ENCODE data around the gene IPO11.

The IPO11 gene

DNA sequence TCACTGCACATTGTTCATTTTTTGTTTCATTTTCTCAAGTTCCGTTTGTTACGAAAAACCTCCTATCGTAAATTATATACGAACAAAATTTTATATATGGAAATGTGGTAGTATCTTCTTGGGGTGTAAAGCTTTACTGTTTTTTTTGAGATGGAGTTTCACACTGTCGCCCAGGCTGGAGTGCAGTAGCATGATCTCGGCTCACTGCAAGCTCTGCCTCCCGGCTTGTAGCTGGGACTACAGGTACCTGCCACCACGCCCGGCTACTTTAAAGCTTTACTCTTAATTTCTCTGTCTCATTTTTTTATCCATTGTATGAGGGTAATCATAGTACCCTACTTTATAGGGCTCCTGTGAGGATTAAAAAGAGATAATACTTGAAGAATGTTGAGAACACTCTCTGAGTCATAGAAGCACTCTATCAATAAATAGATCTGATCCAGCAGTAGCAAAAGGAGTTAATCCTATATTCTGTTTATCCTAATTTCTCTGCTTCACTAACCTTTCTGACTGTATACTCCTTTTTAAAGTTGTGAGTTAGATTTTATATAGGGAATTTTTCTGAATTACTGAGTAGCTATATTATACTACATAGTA is 160.5 kb downstream of the IPO11 start:
- DNase-seq (ENCODE audit: low read depth) = no peak

- no peak for DNase-seq (ENCODE audit: low read depth)
Measured at GRCh38 chr5:62574599-62574998, 162.0 kb downstream of the IPO11 start.

DNA sequence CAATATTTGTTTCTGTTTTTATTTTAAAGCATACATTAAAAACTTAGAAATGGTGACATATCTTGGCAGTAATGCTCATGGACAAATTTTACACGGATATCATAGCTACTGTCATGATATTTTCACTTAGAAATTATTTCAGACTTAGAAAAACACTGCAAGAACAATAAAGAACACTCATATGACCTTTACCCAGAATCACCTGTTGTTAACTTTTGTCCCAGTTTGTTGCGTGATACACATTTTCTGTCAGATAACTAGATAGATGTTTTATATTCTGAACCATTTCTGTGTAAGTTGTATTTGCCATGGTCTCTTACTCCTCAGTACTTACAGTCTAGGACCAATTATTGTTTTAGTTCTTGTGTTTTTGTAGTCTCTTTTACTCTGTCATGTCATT is 162.5 kb downstream of the IPO11 start:
- no peak for DNase-seq (ENCODE audit: low read depth)

DNA sequence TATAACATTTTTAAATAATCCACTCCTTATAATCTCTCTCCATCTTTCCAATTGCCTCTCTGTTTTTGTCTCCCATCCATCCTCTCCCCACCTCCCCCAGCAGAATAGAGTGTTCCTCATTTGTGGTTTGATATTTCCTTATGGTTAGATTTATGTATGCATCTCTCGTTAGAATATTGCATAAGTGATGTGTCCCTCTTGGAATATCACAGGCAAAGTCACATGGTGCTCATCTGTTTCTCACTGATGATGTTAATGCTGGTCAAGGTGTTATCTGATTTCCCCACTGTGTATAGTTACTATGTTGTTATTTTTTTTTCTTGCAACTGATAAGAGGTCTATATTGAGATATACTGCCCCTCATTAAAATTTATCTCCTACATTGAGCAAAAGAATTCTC is 162.9 kb downstream of the IPO11 start:
- DNase-seq (ENCODE audit: low read depth) = no peak

- DNase-seq (ENCODE audit: low read depth) = no peak
Measured at GRCh38 chr5:62576570-62577170, 164.1 kb downstream of the IPO11 start.

DNA sequence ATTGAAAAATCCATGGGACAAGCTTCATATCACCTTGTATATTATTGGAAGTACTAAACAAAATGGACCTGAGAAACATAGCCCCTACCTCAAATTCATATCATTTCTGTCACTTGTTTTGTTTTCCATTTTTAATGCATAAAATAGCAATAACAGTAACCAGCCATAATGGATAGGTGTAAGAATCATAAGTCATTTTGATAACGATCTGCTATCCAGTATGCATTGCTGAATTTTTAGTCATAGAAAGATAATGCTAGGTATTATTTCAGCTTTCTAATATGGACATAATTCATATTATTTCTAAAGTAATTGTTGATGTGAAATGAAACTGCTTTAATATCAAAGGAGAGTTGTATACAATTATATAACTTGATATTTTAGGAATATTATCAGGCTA is 164.9 kb downstream of the IPO11 start:
- DNase-seq (ENCODE audit: low read depth) = no peak

DNA sequence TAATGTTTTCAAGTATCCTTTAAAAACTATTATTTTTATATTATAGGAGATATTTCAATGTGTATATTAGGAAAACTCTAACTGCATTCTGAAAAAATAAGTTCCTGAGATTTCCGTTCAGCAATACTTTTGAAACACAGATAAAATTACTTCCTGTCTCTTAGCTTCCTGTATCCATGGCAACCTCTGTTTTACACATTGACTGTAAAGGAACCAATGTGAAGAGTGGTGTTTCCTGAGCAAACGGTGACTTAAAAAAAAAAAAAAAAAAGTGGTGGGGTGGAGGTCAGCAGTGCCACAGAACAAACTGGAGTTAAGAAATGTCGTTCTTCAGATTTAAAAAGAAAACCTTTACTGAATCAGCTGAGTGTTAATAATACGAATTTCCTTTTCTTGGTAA is 166.0 kb downstream of the IPO11 start, which contains the start of gene LRRC70:
LRRC70 (plus strand) TSS at position 280 of the 400 bp plus-strand sequence. CDS start 620 bp downstream, outside the sequence.
- DNase-seq (ENCODE audit: low read depth) = no peak

- no peak for DNase-seq (ENCODE audit: low read depth)
Measured at GRCh38 chr5:62579761-62580160, 167.2 kb downstream of the IPO11 start.

DNA sequence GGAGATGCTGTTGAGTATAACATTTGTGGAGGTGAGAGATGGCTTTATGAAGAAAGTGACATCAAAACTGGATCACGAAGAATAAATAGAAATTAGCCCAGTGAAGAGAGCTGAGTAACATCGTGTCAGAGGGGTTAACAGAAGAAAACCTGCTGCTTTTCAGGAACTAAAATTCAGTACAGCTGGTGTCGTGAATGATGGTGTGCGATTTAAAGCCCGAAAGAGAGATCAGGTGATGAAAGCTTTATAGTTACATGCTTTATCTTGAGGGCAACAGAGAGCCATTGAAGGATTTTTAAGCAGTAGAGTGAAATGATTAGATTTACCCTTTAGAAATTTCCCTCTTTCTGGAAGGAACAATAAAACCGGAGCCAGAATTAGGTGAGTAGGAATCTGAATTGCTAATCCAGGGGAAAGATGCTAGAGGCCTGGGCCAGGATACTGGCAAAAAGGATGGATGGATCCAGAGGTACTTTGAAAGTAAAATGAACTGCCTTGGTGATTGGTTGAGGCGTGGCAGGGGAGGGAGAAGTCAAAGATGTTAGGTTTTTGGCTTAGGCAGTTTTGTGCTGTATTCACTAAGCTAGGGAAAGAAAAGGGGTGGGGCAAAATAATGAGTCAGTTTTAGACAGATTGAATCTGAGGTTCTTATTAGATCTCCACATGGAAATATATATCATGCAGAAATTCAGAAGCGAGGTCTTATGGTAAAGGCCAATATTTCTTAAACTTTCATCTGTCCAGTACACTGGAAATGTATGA is 169.5 kb downstream of the IPO11 start:
- DNase-seq (ENCODE audit: low read depth) = no peak

DNA sequence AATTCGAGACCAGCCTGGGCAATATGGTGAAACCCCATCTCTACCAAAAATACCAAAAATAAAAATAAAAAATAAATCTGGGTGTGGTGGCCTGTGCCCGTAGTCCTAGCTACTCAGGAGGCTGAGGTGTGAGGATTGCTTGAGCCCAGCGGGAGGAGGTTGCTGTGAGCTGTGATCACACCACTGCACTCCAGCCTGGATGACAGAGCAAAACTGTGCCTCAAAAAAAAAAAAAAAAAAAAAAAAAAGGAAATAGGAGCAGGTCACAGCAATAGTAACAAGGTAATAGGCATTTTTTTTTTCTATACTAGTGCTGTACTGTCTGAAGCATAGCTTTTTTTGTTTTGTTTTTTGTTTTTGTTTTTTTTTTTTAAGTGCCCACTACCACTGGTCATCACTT is 171.8 kb downstream of the IPO11 start:
- DNase-seq (ENCODE audit: low read depth) = no peak

- no peak for DNase-seq (ENCODE audit: low read depth)
Measured at GRCh38 chr5:62585306-62585705, 172.7 kb downstream of the IPO11 start.

DNA sequence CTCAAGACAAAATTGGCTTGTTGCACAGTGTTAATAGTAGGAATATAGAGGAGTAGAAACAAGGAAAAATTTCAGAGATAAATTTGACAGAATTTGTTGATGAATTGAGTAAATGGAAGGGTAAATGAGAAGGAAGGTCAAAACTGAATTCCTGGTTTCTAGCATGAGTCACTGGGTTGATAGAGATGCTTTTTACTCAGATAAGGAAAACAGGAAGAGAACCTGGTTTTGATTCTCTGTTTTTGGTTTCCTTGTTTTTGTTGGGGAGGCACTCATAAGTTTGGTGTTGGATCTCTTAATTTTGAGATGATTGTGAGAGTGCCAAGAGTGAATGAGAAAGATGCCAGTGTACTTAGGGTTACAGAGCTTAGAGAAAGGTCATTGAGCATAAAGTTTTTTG is 173.2 kb downstream of the IPO11 start:
- no peak for DNase-seq (ENCODE audit: low read depth)

DNA sequence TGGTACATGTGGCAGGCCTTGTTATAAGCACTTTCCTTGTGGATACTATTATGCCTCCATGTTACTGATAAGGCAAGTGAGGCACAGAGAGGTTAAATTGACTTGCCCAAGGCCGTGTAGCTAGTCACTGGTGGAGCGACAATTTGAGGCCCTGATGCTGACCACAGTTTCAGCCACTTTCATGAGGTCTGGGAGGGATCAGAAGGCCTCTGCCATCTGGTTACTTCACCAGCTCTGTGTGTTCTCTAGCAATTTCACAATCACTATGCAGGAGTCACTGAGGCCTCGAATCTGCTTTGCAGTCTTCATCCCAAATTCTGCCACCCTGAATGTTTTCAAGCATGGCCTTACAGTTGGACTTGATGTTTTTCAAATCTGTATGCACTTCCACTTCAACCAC is 175.2 kb downstream of the IPO11 start:
- no peak for DNase-seq (ENCODE audit: low read depth)

DNA sequence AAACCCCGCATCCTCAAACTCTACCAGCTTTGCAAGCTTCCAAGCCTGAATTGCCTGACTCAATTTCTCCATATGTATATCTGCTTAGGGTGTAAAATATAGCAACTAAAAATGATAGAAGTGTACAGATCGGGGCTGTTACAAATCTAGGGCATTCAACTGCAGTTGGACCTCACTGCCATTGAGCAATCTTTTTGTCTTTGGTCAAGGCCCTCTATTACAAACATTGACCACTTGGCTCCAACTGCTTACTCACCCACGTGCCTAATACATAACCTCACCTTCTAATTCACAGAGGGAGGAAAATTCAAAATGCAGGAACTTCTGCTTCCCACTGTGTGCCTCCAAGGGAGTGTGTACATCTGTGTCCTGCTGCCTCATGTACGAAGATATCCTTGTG is 176.1 kb downstream of the IPO11 start:
- DNase-seq (ENCODE audit: low read depth) = no peak

GRCh38 chr5:62589504-62589903 is 176.9 kb downstream of the IPO11 start:
- DNase-seq (ENCODE audit: low read depth) = no peak

- DNase-seq (ENCODE audit: low read depth) = no peak
Measured at GRCh38 chr5:62590387-62590786, 177.8 kb downstream of the IPO11 start.

DNA sequence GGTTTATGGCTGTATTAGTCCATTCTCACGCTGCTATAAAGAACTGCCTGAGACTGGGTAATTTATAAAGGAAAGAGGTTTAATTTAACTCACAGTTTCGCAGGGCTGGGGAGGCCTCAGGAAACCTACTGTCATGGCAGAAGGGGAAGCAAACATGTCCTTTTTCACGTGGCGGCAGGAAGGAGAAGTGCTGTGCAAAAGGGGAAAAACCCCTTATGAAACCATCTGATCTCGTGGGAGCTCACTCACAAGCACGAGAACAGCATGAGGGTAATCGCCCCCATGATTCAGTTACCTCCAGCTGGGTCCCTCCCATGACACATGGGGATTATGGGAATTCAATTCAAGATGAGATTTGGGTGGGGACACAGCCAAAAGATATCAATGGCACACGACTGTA is 180.0 kb downstream of the IPO11 start:
- no peak for DNase-seq (ENCODE audit: low read depth)

GRCh38 chr5:62593331-62593730 is 180.8 kb downstream of the IPO11 start:
- DNase-seq (ENCODE audit: low read depth) = no peak

GRCh38 chr5:62594364-62594984 is 181.9 kb downstream of the IPO11 start:
- DNase-seq (ENCODE audit: low read depth) = no peak

GRCh38 chr5:62596096-62596495 is 183.5 kb downstream of the IPO11 start:
- no peak for DNase-seq (ENCODE audit: low read depth)

DNA sequence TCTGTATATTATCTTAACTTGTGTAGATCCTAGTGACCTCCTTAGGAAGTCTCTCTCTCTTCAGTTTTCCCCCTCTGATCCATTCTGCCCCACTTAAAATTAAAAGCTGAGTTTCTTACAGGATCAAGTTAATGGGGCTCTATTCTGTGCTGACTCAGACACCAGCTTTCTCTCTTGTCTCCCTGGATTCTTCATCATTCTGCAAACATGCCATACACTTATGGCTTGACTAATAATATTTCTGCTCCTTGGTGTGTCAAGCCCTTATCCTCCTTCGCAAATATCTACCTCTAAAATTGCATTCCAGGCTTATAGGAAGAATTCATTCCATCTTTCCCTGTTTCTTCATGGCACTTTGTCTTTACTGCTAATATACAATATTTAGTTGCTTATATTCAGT is 184.1 kb downstream of the IPO11 start:
- DNase-seq (ENCODE audit: low read depth) = no peak

DNA sequence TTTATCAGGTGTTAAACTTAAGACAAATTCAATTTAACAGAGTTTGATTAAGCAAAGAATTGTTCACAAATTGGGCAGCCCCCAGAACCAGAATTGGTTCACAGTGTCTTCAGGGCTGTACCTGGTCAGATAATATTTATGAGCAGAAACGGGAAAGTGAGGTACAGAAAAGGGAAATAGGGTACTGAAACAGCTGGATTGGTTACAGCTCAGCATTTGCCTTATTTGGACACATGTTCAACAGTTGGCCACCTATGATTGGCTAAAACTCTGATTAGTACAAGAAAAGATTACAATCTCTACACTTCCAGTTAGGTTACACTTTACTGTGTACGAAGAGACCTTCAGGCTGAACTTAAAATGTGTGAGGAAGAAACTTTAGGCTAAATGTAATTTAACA is 184.8 kb downstream of the IPO11 start:
- no peak for DNase-seq (ENCODE audit: low read depth)

Data from stimulated activated CD8-positive, alpha-beta memory T cell treated with anti-CD3 and anti-CD28 coated beads, Interleukin-7, amount 100 ng/mL, for 24 hours (primary cell).